Measurements from ENCODE around the gene CACNA1D.

The CACNA1D gene

DNA sequence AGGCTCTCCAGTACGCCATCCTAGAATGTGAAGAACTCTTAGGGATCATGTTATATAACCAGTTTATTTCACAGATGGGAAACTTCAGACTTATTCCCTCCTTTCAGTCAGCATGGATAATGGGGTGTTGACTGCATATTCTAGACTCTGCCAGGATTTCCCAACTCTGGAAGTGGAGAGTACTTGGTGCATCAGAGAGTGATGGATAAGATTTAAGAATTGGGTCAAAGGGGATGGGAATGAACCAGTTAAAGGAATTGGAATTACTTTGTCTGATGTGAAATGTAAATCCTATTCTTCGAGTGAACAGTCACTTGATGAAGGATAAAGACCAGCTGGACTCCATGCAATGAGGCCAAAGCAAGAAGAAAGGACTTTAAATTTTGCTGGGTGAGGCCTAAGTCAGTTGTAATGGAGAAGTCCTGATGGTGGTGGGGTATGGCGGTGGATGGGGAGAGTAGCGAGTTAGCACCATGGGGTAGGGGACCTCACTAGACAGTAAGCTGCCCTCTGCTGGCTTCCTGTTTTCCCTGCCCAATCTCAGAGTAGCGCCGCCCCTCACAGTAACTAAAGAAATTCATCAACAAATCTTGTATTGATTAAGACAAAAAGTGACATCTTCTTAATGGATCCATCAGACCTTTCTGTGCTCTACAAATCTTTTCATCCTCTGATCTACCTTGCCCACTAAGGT is 7.3 kb upstream of the CACNA1D start:
- TF ChIP-seq, protein P1, sequence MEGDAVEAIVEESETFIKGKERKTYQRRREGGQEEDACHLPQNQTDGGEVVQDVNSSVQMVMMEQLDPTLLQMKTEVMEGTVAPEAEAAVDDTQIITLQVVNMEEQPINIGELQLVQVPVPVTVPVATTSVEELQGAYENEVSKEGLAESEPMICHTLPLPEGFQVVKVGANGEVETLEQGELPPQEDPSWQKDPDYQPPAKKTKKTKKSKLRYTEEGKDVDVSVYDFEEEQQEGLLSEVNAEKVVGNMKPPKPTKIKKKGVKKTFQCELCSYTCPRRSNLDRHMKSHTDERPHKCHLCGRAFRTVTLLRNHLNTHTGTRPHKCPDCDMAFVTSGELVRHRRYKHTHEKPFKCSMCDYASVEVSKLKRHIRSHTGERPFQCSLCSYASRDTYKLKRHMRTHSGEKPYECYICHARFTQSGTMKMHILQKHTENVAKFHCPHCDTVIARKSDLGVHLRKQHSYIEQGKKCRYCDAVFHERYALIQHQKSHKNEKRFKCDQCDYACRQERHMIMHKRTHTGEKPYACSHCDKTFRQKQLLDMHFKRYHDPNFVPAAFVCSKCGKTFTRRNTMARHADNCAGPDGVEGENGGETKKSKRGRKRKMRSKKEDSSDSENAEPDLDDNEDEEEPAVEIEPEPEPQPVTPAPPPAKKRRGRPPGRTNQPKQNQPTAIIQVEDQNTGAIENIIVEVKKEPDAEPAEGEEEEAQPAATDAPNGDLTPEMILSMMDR (conservative IDR thresholded peaks at IDR 0.05; ENCODE audit: control insufficient read depth, insufficient read depth, low read depth, low read length), result no peak
- DNase-seq (ENCODE audit: low read depth), result no peak

DNA sequence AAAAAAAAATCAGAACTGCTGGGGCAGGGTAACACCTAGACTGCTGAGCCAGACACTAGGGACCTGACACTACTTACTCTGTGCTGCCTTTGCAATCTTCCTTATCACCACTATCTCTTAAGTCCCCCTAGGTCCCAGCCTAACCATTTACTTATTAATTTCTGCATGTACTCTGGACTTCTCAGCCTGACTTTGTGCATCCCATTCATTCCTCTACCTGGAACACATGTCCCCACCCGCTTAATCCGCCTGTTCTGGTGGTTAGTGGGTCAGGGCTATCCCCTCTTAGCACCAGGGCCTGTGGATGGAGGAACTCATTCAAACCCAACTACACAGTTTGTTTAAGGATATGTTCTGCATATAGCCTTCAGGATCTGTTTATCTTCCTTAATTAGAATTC is 5.0 kb upstream of the CACNA1D start:
- no peak for DNase-seq (ENCODE audit: low read depth)
- TF ChIP-seq, protein P1 (conservative IDR thresholded peaks at IDR 0.05; ENCODE audit: control insufficient read depth, insufficient read depth, low read depth, low read length), result no peak

More for the DNA sequence above, 7.3 kb upstream of the CACNA1D start:
- H3K4me3 ChIP-seq (ENCODE audit: control insufficient read depth, low read depth, low read length), result no peak overlapping the region

DNA sequence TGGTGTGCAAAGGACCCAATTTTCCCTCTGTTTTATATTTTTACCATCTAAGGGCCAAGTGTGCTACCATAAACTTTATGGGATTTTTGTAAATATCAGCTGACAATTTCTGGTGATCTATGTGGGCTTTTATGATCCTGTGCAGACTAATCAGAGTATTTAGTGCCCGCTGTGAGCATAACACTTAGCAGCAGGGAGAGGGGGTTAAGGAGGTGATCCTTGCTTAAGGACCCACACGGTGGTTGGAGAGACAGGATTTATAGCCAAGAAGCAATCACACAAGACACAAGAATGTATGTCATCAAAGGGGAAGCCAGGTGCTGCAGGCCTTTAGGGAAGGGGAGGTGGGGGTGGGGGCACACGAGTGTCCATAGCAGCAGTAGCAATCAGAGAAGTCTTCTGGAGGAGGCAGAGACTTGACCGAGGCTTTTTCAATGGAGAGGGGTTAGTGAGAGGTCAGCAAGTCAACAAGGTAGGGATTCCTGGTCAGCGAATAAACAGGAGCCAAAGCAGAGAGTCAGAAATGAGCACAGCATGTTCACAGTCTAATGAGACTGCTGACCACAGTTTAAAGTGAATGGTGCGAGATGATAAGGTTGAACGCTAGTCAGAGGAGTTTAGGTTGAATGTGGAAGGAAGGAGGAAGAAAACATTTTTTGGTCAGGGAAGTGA is 4.5 kb upstream of the CACNA1D start:
- TF ChIP-seq, protein P1 (conservative IDR thresholded peaks at IDR 0.05; ENCODE audit: control insufficient read depth, insufficient read depth, low read depth, low read length), result no peak

More for the DNA sequence above, 5.0 kb upstream of the CACNA1D start:
- H3K4me3 ChIP-seq (ENCODE audit: control insufficient read depth, low read depth, low read length), result no peak overlapping the region

DNA sequence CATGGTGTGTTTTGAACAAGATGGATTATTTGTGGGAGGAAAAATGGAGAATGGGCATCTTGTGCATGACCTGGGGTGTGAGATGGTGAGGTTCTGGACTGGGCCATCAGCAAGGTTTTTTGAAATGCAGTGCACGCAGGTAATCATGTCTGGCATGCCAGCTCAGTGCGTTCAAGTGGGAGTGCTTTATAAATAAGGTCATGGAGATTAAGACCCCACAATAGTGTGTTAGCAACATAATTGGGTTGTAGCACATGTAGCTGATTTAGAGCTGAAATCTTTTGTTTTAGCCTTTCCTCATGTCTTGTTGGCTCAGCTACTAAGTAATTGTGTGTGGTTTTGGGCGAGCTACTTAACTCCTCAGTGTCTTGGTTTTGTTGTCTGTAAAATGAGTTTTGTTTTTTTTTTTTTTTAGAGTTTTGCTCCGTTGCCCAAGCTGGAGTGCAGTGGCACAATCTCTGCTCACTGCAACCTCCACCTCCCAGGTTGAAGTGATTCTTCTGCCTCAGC is 3.9 kb upstream of the CACNA1D start:
- DNase-seq (ENCODE audit: low read depth), result no peak
- TF ChIP-seq, protein P1 (conservative IDR thresholded peaks at IDR 0.05; ENCODE audit: control insufficient read depth, insufficient read depth, low read depth, low read length), result no peak
- H3K4me3 ChIP-seq (ENCODE audit: control insufficient read depth, low read depth, low read length), result no peak overlapping the region

More for the DNA sequence above, 4.5 kb upstream of the CACNA1D start:
- DNase-seq (ENCODE audit: low read depth), result no peak
- H3K4me3 ChIP-seq (ENCODE audit: control insufficient read depth, low read depth, low read length), result no peak overlapping the region

DNA sequence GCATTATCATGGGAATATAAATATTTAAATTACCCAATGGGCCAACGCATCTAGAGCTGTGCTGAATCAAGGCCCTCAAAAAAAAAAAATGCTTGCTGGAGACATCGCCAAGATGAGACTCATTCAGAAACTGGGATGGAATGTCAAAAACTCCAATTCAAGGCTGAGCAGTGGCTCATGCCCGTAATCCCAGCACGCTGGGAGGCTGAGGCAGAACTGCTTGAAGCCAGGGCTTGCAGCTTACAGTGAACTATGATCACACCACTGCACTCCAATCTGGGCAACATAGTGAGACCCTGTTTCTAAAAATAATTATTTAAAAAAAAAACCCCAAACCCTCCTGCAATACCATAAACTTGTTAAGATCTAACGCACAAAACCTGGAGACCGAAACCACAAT is 3.1 kb upstream of the CACNA1D start:
- H3K4me3 ChIP-seq (ENCODE audit: control insufficient read depth, low read depth, low read length), result no peak overlapping the region
- DNase-seq (ENCODE audit: low read depth), result no peak
- TF ChIP-seq, protein P1 (conservative IDR thresholded peaks at IDR 0.05; ENCODE audit: control insufficient read depth, insufficient read depth, low read depth, low read length), result no peak

DNA sequence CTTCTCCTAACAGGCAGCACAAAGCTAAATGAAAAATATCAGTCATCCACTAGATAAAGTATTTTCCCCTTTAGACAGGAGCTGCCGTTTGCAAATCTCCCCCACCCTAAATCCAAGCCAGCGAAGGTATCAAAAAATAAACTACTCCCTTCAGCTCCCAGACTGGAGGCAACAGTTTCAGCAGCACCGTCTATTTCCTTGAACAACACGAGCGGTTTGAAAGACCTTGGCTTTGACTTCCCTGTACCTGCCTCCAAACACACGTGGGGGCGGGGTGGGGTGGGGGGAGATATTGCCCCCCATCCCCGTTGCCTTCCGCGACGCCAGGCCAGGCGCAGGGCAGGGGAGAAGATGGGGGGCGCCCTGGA is 832 bp upstream of the CACNA1D start:
- DNase-seq (ENCODE audit: low read depth), result no peak
- no peak overlapping the region for H3K4me3 ChIP-seq (ENCODE audit: control insufficient read depth, low read depth, low read length)
- TF ChIP-seq, protein P1 (conservative IDR thresholded peaks at IDR 0.05; ENCODE audit: control insufficient read depth, insufficient read depth, low read depth, low read length), result no peak
